NT2/D1 (cell line): ENCODE data around the gene MTM1.

ENCODE experiments used
- SUZ12 ChIP-seq: IDR thresholded peaks from 2 replicates; pipeline ENCODE4 v1.6.1; 2011; ENCODE audit not compliant: insufficient read length, insufficient read depth; ENCODE audit errors: extremely low read depth
- YY1 ChIP-seq: IDR thresholded peaks from 2 replicates; pipeline ENCODE4 v1.6.1; 2011; ENCODE audit not compliant: insufficient read length, insufficient read depth
- ZNF274 ChIP-seq: IDR thresholded peaks from 2 replicates; pipeline ENCODE4 v1.6.1; 2011; ENCODE audit warnings: mild to moderate bottlenecking, low read depth, low read length

GRCh38 chrX:150615356-150615755 lies 46.9 kb downstream of the MTM1 start:
- TF ChIP-seq YY1, result no peak
- no peak for TF ChIP-seq SUZ12
- no peak for TF ChIP-seq ZNF274
